Measurements from ENCODE around the gene CBY2.

CBY2 gene

GRCh38 chr13:45763419-45763818, 61.3 kb downstream of the CBY2 start:
- no peak overlapping the region for H3K4me3 ChIP-seq (ENCODE audit: low read length)
- no peak for DNase-seq (ENCODE audit: low read depth)
- TF ChIP-seq CTCF (IDR thresholded peaks at IDR 0.05; ENCODE audit: insufficient read depth, low read depth, low read length, missing control alignments) = no peak
